Activated CD8-positive, alpha-beta memory T cell treated with anti-CD3 and anti-CD28 coated beads, Interleukin-2, amount 50 U/mL, for 4 hours (primary cell): Measurements from ENCODE around the gene C12orf56.
A peak's percentile ranks its signal among the peaks of the same experiment; 100 is the strongest.
"Not testable (repeated sequence)": the region's sequence is repeated elsewhere in the genome, so short reads cannot be mapped to it uniquely, and the experiment has no call there.

Source experiments
- DNase-seq: peaks from one replicate; pipeline ENCODE4 v3.0.0-alpha.2; 2020

Gene C12orf56

GRCh38 chr12:64225626-64226025, 164.9 kb downstream of the C12orf56 start:
- DNase-seq = no peak

GRCh38 chr12:64222009-64222765, 168.4 kb downstream of the C12orf56 start, which contains the start of gene KICS2:
KICS2 (minus strand) TSS chr12:64222296; CDS start chr12:64222237, 59 bp downstream.
- peak; percentile 92 for DNase-seq

- peak; percentile 65 for DNase-seq
Measured at GRCh38 chr12:64221651-64222008, 168.9 kb downstream of the C12orf56 start.

GRCh38 chr12:64220046-64220445, 170.5 kb downstream of the C12orf56 start:
- no peak for DNase-seq

- DNase-seq = no peak
Measured at GRCh38 chr12:64219145-64219544, 171.4 kb downstream of the C12orf56 start.

- DNase-seq = no peak
Measured at GRCh38 chr12:64218597-64218996, 172.0 kb downstream of the C12orf56 start.

GRCh38 chr12:64217643-64218042, 172.9 kb downstream of the C12orf56 start:
- DNase-seq = not testable (repeated sequence)

- no peak for DNase-seq
Measured at GRCh38 chr12:64216239-64216638, 174.3 kb downstream of the C12orf56 start.
